Astrocyte (in vitro differentiated cells and primary cell): ENCODE data around the gene CBS. TPM values are rescaled to one million over a fixed set of nuclear protein-coding genes. Genes with fewer than 3 reads are reported as not detected.
"Not testable (repeated sequence)": the region's sequence is repeated elsewhere in the genome, so short reads cannot be mapped to it uniquely, and the experiment has no call there.

Experiments used
- DNase-seq: peaks from one replicate; pipeline ENCODE4 v3.0.0-alpha.2; 2010; ENCODE audit warnings: low read depth
- FAIRE-seq: peaks from 2 replicates; lab custom pipeline; 2011; peaks lifted over from hg19 to GRCh38; lab: Jason Lieb, UNC
- H2AFZ ChIP-seq: 2 replicates; pipeline ENCODE4 v1.6.0; 2012; ENCODE audit warnings: low read depth, low read length, inconsistent platforms
- H3K27ac ChIP-seq: 2 replicates; pipeline ENCODE4 v1.5.1; 2011; ENCODE audit warnings: low read depth, low read length, inconsistent platforms
- H3K27me3 ChIP-seq: 2 replicates; pipeline ENCODE4 v1.6.0; 2011; ENCODE audit warnings: low read length, inconsistent platforms; ENCODE audit not compliant: insufficient read depth
- H3K36me3 ChIP-seq: 2 replicates; pipeline ENCODE4 v1.5.1; 2011; ENCODE audit warnings: low read length, inconsistent platforms; ENCODE audit not compliant: insufficient read depth
- H3K4me1 ChIP-seq: 2 replicates; pipeline ENCODE4 v1.5.1; 2011; ENCODE audit warnings: low read length, inconsistent platforms; ENCODE audit not compliant: insufficient read depth
- H3K4me2 ChIP-seq: 2 replicates; pipeline ENCODE4 v1.6.0; 2012; ENCODE audit warnings: low read length, inconsistent platforms
- H3K4me3 ChIP-seq: 2 replicates; pipeline ENCODE4 v1.5.1; 2011; ENCODE audit warnings: low read depth, mild to moderate bottlenecking, low read length, inconsistent platforms; ENCODE audit not compliant: insufficient read depth
- H3K79me2 ChIP-seq: 2 replicates; pipeline ENCODE4 v1.6.0; 2012; ENCODE audit warnings: mild to moderate bottlenecking, low read length, inconsistent platforms; ENCODE audit not compliant: insufficient read depth
- H3K9ac ChIP-seq: 2 replicates; pipeline ENCODE4 v1.6.0; 2012; ENCODE audit warnings: mild to moderate bottlenecking, low read length, inconsistent platforms
- H3K9me3 ChIP-seq: 2 replicates; pipeline ENCODE4 v1.5.1; 2012; ENCODE audit warnings: low read depth, mild to moderate bottlenecking, low read length, inconsistent platforms; ENCODE audit not compliant: insufficient read depth
- H4K20me1 ChIP-seq: 2 replicates; pipeline ENCODE4 v1.6.0; 2012; ENCODE audit warnings: low read length, inconsistent platforms; ENCODE audit not compliant: insufficient read depth
- H3K27ac Mint-ChIP-seq: one replicate; pipeline ENCODE4 v1.8.0; 2021; ENCODE audit warnings: mild to moderate bottlenecking, mixed read lengths; ENCODE audit not compliant: unreplicated experiment
- H3K27me3 Mint-ChIP-seq: one replicate; pipeline ENCODE4 v1.8.0; 2021; ENCODE audit warnings: low read depth, mixed read lengths; ENCODE audit not compliant: unreplicated experiment
- H3K36me3 Mint-ChIP-seq: one replicate; pipeline ENCODE4 v1.8.0; 2021; ENCODE audit warnings: low read depth, mixed read lengths; ENCODE audit not compliant: unreplicated experiment
- H3K4me1 Mint-ChIP-seq: one replicate; pipeline ENCODE4 v1.8.0; 2021; ENCODE audit warnings: low read depth, mixed read lengths; ENCODE audit not compliant: unreplicated experiment
- H3K4me3 Mint-ChIP-seq: one replicate; pipeline ENCODE4 v1.8.0; 2021; ENCODE audit warnings: mild to moderate bottlenecking, moderate library complexity, mixed read lengths; ENCODE audit not compliant: unreplicated experiment
- H3K9me3 Mint-ChIP-seq: one replicate; pipeline ENCODE4 v1.8.0; 2021; ENCODE audit warnings: mild to moderate bottlenecking, mixed read lengths; ENCODE audit not compliant: unreplicated experiment
- total RNA-seq: library from RNA; stranded (reverse); gene quantifications from 2 replicates; pipeline ENCODE4 v1.2.1, GENCODE V29; 2021

The CBS gene
- total RNA-seq, 1 donor from 2014 or later = 195 TPM

DNA sequence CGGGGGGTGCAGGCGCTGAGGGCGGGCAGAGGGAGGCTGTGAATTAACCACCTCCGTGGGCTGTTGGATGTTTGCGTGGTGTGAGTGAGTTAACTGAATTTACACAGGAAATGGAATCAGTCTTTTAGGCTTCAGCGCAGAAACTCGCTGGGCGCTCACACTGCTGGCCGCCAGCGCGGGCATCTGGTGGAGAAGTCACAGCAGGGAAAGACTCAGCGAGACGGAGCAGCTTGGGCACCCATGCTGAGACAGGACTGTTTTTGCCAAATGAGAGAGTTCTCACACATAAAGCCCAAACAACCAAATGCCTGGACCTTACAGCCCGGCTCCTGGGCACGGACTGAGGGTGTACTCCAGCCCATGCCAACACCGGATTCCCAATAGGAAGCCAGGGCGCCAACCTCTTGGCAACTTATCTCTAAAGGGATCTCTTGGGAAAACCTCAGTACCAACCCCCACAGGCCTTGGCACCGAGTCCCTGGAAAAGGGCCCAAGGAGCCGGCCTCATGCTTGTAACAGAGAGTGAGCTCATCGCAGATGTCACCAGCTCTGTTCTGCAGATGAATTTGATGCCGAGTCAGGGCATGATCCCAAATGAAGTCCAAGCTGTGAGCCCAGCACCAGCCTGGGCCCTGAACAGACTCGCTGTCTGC, 11.2 kb downstream of the CBS start:
- not testable (repeated sequence) for H3K36me3 ChIP-seq, H3K4me3 Mint-ChIP-seq, H3K4me3 ChIP-seq, H3K27me3 Mint-ChIP-seq, H3K9me3 Mint-ChIP-seq, H3K4me1 ChIP-seq, H3K9ac ChIP-seq, H3K27me3 ChIP-seq, H3K4me2 ChIP-seq, H3K27ac ChIP-seq, H3K79me2 ChIP-seq, H3K4me1 Mint-ChIP-seq, DNase-seq, H4K20me1 ChIP-seq, H3K36me3 Mint-ChIP-seq, H2AFZ ChIP-seq, H3K27ac Mint-ChIP-seq, H3K9me3 ChIP-seq, FAIRE-seq

DNA sequence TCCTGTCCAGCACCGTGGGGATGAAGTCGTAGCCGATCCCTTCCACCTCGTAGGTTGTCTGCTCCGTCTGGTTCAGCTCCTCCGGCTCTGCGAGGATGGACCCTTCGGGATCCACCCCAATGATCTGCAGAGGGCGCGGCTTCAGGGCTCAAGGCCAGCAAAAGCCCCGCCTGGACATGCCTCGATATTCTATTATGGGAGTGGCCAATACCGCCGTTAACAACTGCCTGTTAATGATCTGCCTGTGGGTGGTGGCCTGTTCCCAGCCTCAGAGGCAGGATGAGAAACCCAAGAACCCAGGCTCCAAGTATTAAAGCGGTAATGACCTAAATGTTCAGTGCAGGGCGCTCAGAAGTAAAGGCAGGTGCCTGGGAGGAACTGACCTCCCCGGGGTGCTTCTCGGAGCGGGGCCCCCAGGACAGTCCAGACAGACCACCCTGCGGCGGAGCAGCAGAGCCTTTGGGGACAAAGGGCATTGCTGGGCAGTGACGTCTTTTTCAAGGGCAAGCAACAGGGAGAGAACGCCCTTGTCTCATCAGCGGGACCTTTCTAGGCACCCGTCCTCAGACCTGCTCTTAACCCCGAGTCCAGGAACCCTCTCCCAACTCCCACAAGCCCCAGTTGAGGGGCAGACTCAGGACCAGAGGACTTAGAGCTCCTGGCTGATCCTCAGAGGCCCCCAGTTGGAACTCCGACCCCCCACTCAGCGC, 12.5 kb downstream of the CBS start:
- not testable (repeated sequence) for H3K4me1 ChIP-seq, H3K4me2 ChIP-seq, H2AFZ ChIP-seq, H3K27me3 ChIP-seq, FAIRE-seq, H3K4me3 Mint-ChIP-seq, H3K27ac Mint-ChIP-seq, DNase-seq, H3K79me2 ChIP-seq, H3K36me3 Mint-ChIP-seq, H3K4me1 Mint-ChIP-seq, H3K27me3 Mint-ChIP-seq, H3K9me3 ChIP-seq, H4K20me1 ChIP-seq, H3K9me3 Mint-ChIP-seq, H3K4me3 ChIP-seq, H3K27ac ChIP-seq, H3K36me3 ChIP-seq, H3K9ac ChIP-seq

DNA sequence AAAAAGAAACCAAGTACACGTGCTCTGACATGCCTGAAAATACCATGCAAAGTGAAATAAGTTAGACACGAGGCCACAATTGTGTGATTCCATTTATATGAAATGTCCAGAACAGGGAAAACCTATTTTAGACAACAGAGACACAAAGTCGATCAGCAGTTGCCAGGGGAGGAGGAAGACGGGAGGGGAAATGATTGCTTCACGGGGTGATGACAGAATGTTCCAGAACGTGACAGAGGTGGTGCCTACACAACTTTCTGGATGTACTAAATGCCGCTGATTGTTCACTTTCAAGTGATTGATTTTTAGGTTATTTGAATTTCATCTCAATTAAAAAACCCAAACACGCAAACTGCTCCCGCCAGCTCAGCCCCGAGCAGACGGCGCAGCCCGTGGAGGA, 22.5 kb downstream of the CBS start:
- not testable (repeated sequence) for H3K4me3 Mint-ChIP-seq, H3K36me3 ChIP-seq, H3K9me3 Mint-ChIP-seq, H3K9me3 ChIP-seq, H4K20me1 ChIP-seq, H3K27ac Mint-ChIP-seq, H3K4me2 ChIP-seq, DNase-seq, H3K36me3 Mint-ChIP-seq, H3K27me3 ChIP-seq, FAIRE-seq, H3K9ac ChIP-seq, H3K27ac ChIP-seq, H3K4me3 ChIP-seq, H3K4me1 ChIP-seq, H3K79me2 ChIP-seq, H2AFZ ChIP-seq, H3K27me3 Mint-ChIP-seq, H3K4me1 Mint-ChIP-seq

DNA sequence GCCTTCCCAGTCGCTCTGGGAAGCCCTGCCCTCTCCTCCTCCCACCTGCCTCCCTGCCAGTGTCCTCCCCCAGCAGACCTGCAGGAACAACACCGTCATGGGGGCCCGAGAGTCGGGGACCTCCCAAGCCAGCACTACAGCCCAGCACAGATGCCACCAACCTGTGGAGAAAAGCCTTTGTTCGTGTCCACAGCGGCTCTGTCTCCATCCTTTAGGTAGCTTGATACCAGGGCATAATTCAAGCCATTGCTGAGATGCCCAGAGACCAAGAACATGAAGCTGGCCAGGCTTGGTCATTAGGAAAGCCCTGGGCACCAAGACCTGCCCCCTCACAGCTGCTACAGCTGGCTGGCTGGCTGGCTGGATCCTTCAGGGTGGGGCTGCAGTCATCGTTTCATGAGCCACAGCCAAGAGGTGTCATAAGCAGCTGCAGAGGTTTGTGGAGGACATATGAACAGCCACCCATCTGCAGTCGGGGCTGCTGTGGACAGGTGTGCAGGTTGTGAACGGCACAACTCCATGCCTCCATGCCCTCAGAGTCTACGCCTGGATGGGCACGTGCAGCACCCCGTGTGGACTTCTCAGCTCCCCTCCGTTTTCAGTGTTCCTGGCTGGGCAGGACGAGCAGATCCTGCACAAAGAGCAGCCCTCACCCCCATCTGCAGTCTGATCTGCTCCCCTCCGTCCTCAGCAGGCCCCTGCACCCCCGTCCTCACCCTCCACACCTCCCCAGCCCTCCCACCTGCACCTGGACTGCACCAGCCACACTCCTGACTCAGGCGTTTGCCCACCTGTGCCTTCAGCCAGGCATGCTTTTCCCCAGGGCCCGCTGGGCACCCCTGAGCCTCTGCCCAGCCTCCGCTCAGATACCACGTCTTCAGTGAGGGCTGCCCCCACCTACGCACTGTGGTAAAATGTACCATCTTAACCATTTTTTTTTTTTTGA, 29.5 kb downstream of the CBS start:
- H3K4me3 ChIP-seq, H3K27ac ChIP-seq, H3K36me3 ChIP-seq, H3K27ac Mint-ChIP-seq, DNase-seq, H3K4me3 Mint-ChIP-seq, H2AFZ ChIP-seq, H3K9me3 ChIP-seq, H3K79me2 ChIP-seq, FAIRE-seq, H3K27me3 ChIP-seq, H3K4me1 ChIP-seq, H3K9ac ChIP-seq, H3K9me3 Mint-ChIP-seq, H3K4me1 Mint-ChIP-seq, H3K4me2 ChIP-seq, H4K20me1 ChIP-seq, H3K27me3 Mint-ChIP-seq, H3K36me3 Mint-ChIP-seq: not testable (repeated sequence)

DNA sequence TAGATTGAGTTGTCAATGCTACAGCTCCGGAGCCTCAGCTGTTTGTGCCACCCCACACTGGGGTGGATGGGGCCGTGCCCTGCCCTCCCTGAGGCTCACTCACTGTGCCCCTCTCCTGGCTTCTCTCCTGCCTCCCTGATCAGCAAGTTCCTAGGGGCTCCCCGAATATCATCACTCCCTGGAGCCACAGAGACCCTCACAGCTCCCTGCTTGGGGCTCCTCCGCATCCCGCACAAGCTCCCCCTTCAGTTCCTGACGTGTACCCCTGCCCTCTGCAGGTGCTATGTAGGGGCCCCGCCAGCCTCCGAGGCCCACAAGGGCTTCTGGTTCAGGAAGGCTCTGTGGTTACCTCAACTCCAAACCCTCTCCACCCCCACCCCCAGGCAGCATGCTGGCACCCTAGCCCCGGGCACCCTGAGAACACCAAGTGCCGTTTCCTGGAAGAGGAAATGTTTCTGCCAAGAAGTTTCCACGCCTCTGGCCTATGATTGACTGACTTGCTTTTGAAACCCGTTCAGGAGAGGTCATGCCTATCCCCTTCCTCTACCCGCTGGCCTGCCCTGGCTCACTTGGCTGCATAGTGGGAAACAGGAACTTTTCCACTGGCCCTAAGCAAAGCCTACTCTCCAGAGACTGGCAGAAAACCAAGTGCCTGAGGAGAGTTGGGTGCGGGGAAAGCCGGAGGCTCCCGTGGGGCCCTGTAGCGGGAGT, 30.3 kb downstream of the CBS start:
- H3K9me3 Mint-ChIP-seq, H3K36me3 ChIP-seq, DNase-seq, H3K27me3 Mint-ChIP-seq, H3K27ac Mint-ChIP-seq, H3K4me2 ChIP-seq, H3K4me1 ChIP-seq, H3K79me2 ChIP-seq, H3K4me3 ChIP-seq, H3K36me3 Mint-ChIP-seq, FAIRE-seq, H3K9me3 ChIP-seq, H3K9ac ChIP-seq, H3K27ac ChIP-seq, H3K4me1 Mint-ChIP-seq, H3K4me3 Mint-ChIP-seq, H2AFZ ChIP-seq, H3K27me3 ChIP-seq, H4K20me1 ChIP-seq: not testable (repeated sequence)
